Hematopoietic multipotent progenitor cell treated with erythropoietin and hydrocortisone succinate and interleukin-3 and kit ligand, for 8 days (in vitro differentiated cells): ENCODE data around the gene LRRC27.
"Not testable (repeated sequence)": the region's sequence is repeated elsewhere in the genome, so short reads cannot be mapped to it uniquely, and the experiment has no call there.

Experiments used
- DNase-seq: peaks from one replicate; pipeline ENCODE4 v3.0.0-alpha.2; 2015

Gene LRRC27

DNA sequence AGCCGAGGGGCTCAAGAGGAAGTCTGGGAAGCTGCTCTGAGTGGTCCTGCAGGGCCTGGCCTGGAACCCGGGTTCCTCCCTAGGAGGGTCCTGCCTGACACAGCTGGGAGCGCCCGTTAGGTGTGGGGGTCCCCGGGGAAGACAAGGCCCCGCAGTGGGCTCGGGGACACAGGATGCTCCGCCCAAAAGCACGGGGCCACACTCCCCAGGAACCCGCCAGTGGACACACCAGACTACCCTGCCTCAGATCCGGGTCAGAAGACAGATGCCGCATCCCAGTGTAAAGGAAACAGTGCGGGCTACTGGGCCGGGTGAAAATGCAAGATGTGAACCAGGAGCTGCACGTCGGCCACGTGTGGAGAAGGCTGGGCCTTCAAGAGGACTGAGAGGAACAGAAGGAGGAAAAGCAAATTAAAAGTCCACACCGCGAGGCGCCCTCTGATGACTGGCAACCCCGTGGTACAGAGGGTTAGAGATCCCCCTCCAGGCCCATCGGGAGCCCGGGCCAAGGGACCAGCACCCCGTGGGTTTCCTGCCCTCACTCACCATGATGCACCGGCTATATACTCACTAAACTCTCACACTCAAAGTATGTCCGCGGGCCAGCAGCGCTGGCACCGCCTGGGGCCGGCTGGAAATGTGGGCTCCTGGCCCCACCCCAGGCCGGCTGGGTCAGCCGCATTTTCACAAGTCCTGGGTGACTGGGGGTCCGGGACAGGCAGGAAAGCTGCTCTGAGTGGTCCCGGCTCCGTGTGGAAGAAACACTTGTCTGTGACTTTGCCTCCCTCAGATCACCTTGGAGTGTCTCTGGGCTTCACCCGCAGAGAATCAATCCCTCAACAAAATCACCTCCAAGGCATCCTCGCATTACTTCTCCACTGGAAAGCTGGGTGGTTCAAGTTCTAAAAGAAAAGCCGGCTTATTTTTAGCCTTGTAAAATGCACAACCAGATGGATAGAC is 30.3 kb upstream of the LRRC27 start:
- no peak for DNase-seq

DNA sequence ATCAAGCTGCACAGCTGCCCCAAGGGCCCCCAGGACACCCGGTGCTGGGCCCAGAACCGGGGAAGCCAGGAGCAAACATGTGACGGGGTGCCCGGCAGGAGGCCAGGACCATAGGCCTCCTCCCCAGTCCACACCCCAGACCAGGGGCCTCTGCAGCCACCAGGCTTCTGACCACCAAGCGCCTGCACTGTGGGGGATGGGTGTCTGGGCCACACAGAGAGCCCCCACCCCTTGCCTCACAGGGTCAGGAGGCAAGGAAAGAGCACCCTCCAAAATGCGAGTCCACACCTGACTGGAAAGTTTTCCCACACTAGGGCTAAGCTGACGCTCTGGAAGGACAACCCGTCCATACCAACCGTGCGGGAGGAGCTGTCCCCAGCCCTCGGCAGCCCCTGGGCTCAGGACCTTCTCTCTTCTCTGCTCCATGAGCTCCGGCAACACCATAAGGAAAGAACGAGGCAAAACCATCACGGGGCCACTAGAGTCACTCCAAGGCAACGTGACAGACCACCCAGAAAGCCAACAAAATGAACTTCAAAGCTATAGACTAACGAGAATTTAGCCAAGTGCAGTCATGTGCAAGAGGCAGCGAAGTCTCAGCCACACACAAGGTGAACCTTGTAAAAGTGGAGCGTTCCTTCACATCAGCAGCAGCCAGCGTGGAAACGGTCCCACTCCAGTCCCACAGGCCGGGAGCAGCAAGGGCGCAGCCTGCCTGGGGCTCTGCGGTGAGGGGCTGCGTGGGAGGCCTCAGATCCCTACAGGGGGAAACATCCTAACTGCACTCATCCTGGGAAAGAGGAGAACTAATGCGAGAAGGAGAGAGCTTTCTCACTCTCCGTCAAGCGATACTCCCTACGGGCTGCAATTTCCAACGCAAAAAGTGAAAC is 29.3 kb upstream of the LRRC27 start:
- DNase-seq: no peak

DNA sequence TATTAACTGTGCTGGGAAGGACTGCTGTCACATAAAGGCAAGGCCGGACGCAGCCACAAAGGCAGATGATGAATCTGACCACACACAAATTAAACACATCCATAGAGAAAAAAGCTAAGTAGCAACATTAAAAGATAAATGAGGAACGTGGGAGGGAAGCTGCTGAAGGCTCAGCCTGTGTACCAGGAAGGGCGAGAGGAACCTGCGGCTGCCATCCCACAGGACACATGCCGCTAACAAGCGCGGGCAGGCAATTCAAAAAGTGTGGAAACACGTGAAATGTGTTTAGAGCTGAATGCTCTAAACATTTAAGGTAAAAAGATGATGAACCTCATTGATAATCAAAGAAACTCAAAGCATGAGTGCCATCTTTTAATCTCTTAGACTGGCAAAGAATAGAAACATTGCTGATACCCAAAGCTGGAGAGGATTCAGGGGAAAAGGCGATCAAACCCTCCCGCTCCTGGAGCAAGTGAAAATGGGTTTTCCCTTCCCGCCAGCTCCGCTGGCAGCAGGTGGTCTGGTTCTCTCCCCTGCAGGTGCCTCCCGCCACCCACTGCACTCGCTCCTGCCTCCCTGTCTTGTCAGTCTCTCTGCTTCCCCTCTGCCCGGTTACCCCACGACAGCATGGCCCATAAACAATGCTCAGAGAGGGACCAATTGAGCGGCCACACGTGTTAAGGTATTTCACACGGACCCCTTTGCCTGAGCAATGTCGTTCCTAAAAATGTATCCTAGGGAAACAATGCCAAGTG is 28.5 kb upstream of the LRRC27 start:
- DNase-seq: no peak

DNA sequence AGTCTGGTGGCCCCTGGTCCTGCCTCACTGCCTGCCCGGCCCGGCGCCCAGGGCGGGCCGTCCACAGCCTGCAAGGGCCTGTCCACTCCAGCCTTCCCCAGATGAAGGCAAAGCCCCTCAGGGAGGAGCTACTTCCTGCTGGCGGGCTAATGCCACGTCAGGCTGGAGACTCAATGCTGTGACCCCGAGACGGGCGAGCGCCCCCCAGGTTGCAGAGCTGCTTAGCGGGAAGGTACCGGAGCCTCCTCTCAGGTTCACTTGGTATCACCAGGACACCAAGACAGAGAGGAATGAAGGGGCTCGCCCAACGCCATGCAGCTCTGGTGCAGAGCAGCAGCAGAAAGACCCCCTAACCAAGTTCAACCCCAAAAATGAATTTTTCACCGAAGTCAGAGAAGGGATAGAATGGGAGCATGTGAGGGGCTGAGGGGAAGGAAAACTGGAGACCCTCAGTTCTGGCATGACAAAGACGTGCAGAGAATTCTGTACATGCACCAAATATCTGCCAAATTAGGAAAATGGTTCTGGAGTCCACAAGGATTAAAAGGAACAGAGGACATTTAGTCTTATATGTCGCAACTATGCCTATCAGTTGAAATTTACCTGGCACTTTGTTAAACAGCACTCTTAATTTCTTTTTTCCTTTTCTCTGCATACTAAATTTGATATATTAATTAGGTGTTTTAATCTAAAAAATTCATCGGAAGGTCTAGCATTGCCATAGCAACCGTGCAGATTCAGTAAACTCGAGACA is 27.1 kb upstream of the LRRC27 start:
- DNase-seq: no peak

GRCh38 chr10:132305654-132306342 is 26.2 kb upstream of the LRRC27 start:
- DNase-seq: no peak

DNA sequence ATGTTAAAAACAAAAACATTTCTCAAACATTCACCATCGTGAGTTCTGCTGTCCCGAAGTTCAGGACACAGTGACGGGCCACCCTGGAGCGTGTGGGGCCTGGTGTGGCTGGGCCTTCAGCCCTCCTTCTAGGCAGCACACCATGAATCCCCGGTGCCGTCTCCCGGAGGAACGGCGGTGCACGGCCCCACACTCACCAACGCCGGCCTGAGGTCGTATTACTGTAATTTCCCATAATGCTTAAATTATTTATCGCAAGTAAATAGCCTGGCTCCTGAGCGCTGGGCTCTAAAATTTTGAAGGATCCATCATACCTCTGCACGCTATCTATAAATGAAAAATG is 25.7 kb upstream of the LRRC27 start:
- no peak for DNase-seq

GRCh38 chr10:132306864-132307751 is 24.9 kb upstream of the LRRC27 start:
- peak; percentile 61 for DNase-seq

- DNase-seq: peak; percentile 83
Measured at GRCh38 chr10:132307823-132308586, 24.0 kb upstream of the LRRC27 start, which contains the start of gene STK32C. Gene STK32C, minus strand, starts transcription at chr10:132307950. Its CDS starts 117 bp downstream, at chr10:132307833.

DNA sequence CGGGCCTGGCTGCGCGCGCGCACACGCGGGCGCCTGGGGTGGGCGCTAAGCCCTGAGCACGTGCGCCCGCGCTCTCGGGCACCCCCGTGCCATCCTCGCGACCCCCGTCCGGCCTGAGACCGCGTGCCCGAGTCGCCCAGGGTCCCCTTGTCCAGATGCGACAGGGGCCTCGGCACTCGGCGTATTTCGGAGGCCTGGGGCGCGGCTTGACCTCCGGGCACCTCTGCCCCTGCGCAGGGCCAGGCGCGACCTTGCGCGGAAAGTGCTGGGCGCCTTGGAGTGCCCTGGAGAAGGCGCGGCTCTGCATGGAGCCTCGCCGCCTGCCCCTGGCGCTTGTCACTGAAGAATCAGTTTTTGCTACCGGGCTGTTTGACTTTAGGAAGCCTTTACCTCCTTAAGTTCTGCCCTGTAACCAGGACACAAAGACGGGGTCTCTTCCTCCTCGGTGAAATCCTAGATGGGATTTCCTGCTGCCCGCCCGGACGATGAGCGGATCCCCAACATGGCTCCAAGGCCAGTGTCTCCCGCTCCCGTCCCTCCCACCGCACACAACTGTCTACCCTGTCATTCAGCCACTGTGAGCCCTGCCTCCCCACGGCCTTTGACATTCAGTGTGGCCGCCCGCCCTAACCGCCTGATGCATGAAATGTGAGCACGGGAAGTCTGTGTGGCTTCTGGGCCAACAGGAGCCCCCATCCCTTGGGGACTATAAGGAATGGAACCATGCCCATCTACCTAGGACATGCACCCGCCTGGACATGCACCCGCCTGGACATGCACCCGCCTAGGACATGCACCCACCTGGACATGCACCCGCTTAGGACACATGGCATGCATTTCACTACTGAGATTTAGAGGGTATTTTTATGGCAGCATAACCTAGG is 23.2 kb upstream of the LRRC27 start:
- DNase-seq: no peak

DNA sequence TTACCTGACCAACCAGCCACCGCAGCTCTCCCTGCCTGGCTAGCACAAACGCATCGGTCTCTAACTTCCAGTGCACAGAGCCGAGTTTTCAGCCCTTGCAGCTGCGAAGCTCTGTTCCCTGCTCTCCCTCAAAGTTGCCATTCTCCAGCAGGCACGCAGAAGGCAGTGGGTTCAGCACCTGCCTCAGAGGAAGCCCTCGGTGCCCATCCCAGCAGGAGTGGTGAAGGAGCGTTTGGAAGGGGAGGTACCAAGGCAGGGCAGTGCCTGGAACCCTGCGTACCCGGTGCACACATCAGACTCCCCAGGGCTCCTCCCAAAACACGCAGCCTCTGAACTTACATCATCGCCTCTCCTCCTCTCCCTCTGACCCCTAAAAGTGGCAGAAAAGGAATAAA is 22.5 kb upstream of the LRRC27 start:
- no peak for DNase-seq

DNA sequence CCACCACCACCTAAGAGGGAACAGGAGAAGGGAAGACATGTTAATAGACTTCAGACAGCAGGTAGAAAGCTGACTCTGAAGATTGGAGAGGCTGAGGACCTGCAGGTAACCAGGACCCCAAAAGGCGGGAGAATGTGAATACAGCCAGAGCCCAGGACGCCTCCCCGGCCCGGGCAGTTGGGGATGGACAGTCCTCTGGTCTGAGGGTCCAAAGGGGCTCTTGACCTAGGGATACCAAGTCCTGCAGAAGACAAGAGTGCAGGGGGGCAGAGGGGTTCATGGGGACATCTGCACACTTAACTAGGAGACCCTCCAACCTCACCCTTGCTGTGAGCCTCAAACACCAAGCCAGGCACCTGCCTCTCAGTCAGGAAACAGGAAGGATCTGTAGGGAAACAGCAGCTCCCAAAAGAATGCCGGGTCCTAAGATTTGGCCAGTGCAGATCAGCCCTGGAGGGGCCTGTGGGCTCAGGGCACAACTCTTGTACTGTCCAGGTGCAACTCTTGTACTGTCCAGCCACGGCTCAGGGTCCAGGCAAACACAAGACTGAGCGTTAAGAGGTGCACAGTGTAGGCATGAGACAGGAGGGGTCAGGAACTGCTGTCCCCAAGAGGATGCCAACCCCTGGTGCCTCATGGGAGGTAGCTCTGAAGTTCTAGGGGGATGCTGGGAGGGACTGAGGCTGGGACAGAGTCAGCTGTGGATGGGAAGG is 22.0 kb upstream of the LRRC27 start:
- DNase-seq: no peak

DNA sequence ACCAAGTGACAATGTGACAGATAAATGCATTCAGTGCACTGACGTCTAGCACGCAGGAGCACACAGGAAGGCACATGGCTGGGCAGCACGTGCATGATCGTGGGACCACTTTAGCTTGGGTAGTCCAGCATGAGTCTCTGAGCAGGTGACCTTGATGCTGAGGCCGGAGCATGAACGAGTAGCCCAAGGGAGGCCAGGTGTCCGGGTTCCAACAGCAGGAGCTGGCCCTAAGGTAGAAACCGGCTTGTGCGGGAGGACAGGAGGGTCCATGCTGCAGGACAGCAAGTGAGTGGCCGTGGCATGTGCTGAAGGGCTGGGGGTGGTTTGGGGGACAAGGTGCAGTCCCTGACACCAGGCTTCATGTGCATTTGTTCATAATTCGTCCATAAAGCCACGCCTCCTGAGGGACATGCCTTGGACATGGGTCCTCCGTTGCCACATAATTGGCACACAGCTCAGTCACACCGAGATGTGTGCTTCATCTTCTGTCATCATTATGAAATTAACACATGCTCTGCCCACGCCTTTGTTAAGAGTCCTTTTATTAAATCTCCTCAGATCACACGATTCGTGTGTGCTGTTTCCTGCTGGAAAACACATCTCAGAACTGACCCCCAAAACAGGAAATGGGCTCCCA is 21.2 kb upstream of the LRRC27 start:
- DNase-seq: no peak

DNA sequence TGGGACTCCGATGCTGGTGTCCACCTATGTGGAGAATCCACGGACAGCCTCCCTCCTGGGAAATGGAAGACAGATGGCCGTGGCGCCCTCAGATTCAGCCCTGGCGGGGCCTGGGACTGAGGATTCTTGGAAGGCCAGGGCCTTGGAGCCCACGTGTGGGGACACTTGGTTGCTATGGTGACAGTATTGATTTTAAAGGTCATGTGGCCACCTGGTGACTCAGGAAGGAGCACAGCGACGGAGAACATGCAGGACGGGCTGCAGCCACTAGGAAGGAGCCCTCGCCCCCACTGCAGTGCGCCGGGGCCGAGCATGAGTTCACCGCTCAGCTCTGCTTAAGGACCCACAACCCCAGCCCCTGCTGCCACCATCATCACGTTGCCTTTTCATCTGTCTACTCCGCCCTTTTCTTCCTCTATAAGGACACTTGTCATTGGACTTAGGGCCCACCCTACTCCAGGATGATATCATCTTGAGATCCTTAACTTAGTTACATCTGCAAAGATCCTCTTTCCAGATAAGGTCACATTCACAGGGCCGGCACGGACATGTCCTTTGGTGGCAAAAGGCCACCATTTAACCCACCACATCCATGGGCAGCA is 20.6 kb upstream of the LRRC27 start:
- no peak for DNase-seq

DNA sequence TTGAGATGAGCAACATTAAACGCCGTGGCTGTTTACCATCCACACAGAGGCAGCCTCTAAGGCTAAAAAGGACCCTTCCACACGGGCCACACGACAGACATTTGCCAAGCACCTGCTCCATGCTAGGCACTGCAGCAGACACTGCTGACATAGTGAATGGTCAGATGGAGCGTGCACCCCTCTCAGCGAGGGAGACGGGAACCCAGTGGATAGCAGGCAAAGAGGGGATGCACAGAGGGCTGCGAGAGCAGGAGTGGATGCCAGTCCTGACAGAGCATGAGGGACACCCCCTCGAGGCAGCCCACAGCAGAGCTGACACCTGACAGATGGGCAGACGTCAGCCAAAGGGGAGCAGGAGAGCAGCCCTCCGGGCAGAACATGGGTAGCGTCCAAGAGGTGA is 18.7 kb upstream of the LRRC27 start:
- DNase-seq: no peak

DNA sequence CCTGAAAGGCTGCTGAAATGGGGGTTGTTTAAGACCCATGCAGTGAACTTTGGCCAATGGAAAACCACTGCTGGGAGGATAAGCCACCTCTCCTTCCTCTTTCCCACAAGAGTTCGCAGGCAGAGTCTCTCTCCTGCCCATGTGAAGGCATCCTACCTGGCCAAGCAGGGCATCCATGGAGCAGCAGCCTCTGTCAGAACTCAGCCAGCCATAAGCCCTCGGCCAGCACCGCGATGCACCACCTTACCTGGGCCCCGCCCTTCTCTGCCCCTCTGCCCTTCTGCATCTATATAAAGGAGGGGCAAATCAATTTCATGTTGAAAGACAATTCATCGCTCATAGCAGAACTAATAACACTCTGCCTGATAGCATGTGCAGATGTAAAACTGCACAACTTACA is 18.1 kb upstream of the LRRC27 start:
- DNase-seq: no peak

DNA sequence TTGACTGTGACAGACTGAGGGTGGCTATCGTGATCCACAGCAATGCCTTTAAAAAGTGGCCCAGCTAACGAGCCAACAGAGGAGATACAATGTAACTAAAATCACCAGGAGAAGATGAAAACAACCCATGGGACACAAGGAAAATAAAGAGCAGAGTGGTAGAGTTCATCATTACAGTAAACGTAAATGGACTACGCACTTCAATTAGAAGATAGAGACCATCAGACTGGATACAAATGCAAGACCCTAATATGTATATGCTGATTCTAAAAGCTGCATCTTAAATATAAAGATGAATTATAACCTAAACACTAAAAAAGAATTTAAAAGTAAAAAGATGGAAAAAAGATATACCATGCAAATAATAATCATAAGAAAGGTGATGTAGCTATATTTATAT is 17.7 kb upstream of the LRRC27 start:
- no peak for DNase-seq

- DNase-seq: not testable (repeated sequence)
Measured at GRCh38 chr10:132314881-132315280, 17.1 kb upstream of the LRRC27 start.
